ENCODE results near the gene PCDH10. TPM values are rescaled to one million over a fixed set of nuclear protein-coding genes. Genes with fewer than 3 reads are reported as not detected.

Gene PCDH10
- total and polyA plus RNA-seq, 9 of the 15 experiments (the other 6 are each of a cell fraction or from before 2014, with no cell fraction given): 0.04 to 1.4 (median 0.29) TPM

DNA sequence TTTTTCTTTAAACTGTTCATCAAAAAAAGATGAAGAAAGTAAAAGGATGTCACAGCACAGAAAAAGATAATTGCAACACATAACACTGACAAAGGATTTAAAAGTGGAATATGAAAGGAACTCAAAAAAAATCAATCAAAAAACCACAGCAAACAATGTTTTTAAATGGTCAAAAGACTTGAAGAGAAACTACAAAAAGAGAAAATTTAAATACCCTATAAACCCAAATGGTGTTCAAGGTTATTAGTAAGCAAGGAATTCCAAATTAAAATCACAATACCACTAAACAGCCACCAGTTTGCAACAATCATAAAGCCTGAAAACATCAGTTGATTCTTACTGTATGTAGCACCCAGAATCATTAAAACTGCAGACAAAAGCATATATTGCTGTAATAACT is 36.5 kb upstream of the PCDH10 start:
- ChIA-PET POLR2A (no interaction called here), CTCF (ENCODE audit: low intra/inter-chr PET ratio) (no interaction called here)
- Histone ChIP-seq H2AFZ (ENCODE audit: low read depth, low read length) (no peak overlapping the region), H3K27me3 (ENCODE audit: control insufficient read depth in 2 of 2, insufficient read depth in 2 of 2, low read length in 2 of 2) (no peaks in the 10 kb centered on the region), H3K27ac (ENCODE audit: extremely low read depth, low read depth, low read length) (no peak overlapping the region), H3K36me3 (ENCODE audit: control insufficient read depth, insufficient read depth, low read length) (no peaks in the 10 kb centered on the region), H3K9me1 (ENCODE audit: control insufficient read depth, insufficient read depth, low read length) (no peaks in the 10 kb centered on the region), H4K20me1 (replicated peaks; ENCODE audit: control insufficient read depth, insufficient read depth, low read length) (no peaks in the 10 kb centered on the region), H3K4me1 (replicated peaks in 1 of 2; ENCODE audit: control insufficient read depth in 2 of 2, insufficient read depth in 2 of 2, low read length in 2 of 2) (no peaks in the 10 kb centered on the region), H3K9ac (ENCODE audit: insufficient read depth in 1 of 2, low read depth in 2 of 2, low read length in 2 of 2) (no peak overlapping the region), H3K79me2 (ENCODE audit: control insufficient read depth, insufficient read depth, low read length) (no peaks in the 10 kb centered on the region), H3K4me3 (no peak overlapping the region), H3K4me2 (ENCODE audit: insufficient read depth, low read length) (no peak overlapping the region), H3K9me3 (replicated peaks; ENCODE audit: control insufficient read depth, insufficient read depth, low read depth, low read length) (no peaks in the 10 kb centered on the region)
- ATAC-seq: no peak
- DNase-seq (ENCODE audit: extremely low read depth in 1 of 4, low spot score in 3 of 4): no peak
- TF ChIP-seq ZNF764 (CRISPR knock-in tag; IDR thresholded peaks at IDR 0.05; ENCODE audit: low read depth) (no peak), SLC30A9 (CRISPR knock-in tag; IDR thresholded peaks at IDR 0.05) (no peak), TSC22D4 (tag; IDR thresholded peaks at IDR 0.05) (no peak), HDAC2 (IDR thresholded peaks at IDR 0.05) (no peak), ZNF232 (CRISPR knock-in tag; IDR thresholded peaks at IDR 0.05) (no peak), PHF8 (IDR thresholded peaks at IDR 0.05; ENCODE audit: borderline replicate concordance, low read length) (no peak), BRF1 (IDR thresholded peaks at IDR 0.05; ENCODE audit: borderline replicate concordance, extremely low read depth, insufficient read length) (no peak), RAD21 (CRISPR knock-in tag; conservative IDR thresholded peaks at IDR 0.05 in 1 of 2, IDR thresholded peaks at IDR 0.05 in 1 of 2) (no peak)
- TF ChIP-seq, protein P1, sequence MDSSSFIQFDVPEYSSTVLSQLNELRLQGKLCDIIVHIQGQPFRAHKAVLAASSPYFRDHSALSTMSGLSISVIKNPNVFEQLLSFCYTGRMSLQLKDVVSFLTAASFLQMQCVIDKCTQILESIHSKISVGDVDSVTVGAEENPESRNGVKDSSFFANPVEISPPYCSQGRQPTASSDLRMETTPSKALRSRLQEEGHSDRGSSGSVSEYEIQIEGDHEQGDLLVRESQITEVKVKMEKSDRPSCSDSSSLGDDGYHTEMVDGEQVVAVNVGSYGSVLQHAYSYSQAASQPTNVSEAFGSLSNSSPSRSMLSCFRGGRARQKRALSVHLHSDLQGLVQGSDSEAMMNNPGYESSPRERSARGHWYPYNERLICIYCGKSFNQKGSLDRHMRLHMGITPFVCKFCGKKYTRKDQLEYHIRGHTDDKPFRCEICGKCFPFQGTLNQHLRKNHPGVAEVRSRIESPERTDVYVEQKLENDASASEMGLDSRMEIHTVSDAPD (CRISPR knock-in tag; IDR thresholded peaks at IDR 0.05): no peak
- in situ Hi-C loops (cut with MboI) (no loop called here), intact Hi-C loops (cut with micrococcal nuclease) (no loop called here)
- no TSS peak for BruUV-seq (replicated peaks)
- no peak for FAIRE-seq

All from K562 (cell line).